ENCODE data around the gene CTF1.

CTF1 gene

GRCh38 chr16:30903002-30903401 lies 6.6 kb downstream of the CTF1 start:
- no peak for TF ChIP-seq CTCF (conservative IDR thresholded peaks at IDR 0.05; ENCODE audit: low read depth, low read length)
- H3K4me3 ChIP-seq (ENCODE audit: low read length): no peak overlapping the region
- DNase-seq (ENCODE audit: low read depth): no peak

- no peak overlapping the region for H3K4me3 ChIP-seq (ENCODE audit: low read length)
- DNase-seq (ENCODE audit: low read depth): no peak
- no peak for TF ChIP-seq CTCF (conservative IDR thresholded peaks at IDR 0.05; ENCODE audit: low read depth, low read length)
Observed at GRCh38 chr16:30903596-30903995, 7.2 kb downstream of the CTF1 start.

GRCh38 chr16:30904114-30904780 lies 7.8 kb downstream of the CTF1 start:
- no peak for TF ChIP-seq CTCF (conservative IDR thresholded peaks at IDR 0.05; ENCODE audit: low read depth, low read length)
- no peak overlapping the region for H3K4me3 ChIP-seq (ENCODE audit: low read length)
- DNase-seq (ENCODE audit: low read depth): no peak

- H3K4me3 ChIP-seq (ENCODE audit: low read length): no peak overlapping the region
- DNase-seq (ENCODE audit: low read depth): no peak
- no peak for TF ChIP-seq CTCF (conservative IDR thresholded peaks at IDR 0.05; ENCODE audit: low read depth, low read length)
Observed at GRCh38 chr16:30907064-30907463, 10.7 kb downstream of the CTF1 start.

- H3K4me3 ChIP-seq (ENCODE audit: low read length): no peak overlapping the region
- no peak for DNase-seq (ENCODE audit: low read depth)
- TF ChIP-seq CTCF (conservative IDR thresholded peaks at IDR 0.05; ENCODE audit: low read depth, low read length): no peak
Observed at GRCh38 chr16:30910427-30911029, 14.1 kb downstream of the CTF1 start.

GRCh38 chr16:30912794-30913412 lies 16.5 kb downstream of the CTF1 start:
- no peak for TF ChIP-seq CTCF (conservative IDR thresholded peaks at IDR 0.05; ENCODE audit: low read depth, low read length)
- H3K4me3 ChIP-seq (ENCODE audit: low read length): no peak overlapping the region
- DNase-seq (ENCODE audit: low read depth): no peak

- no peak for DNase-seq (ENCODE audit: low read depth)
- no peak for TF ChIP-seq CTCF (conservative IDR thresholded peaks at IDR 0.05; ENCODE audit: low read depth, low read length)
- H3K4me3 ChIP-seq (ENCODE audit: low read length): no peak overlapping the region
Observed at GRCh38 chr16:30914830-30915229, 18.4 kb downstream of the CTF1 start.
